ENCODE measurements around the gene NOC4L.

Gene NOC4L

GRCh38 chr12:132137483-132138125 is 6.7 kb upstream of the NOC4L start:
- H3K9me3 ChIP-seq (ENCODE audit: insufficient read depth, low read length), result no peaks in the 10 kb centered on the region
- no peaks in the 10 kb centered on the region for H3K9me2 ChIP-seq (replicated peaks; ENCODE audit: insufficient read depth, low read length)
- H3F3A ChIP-seq (ENCODE audit: insufficient read depth), result 0 out of 2 replicates have a peak, but pooled peaks cover 4% of the 10 kb centered on the region
- H3K27me3 ChIP-seq (ENCODE audit: low read length), result no peaks in the 10 kb centered on the region
- no peak overlapping the region for H3K4me2 ChIP-seq (ENCODE audit: low read depth, low read length, poor library complexity, severe bottlenecking)
- H2AFZ ChIP-seq (ENCODE audit: low read depth, low read length, severe bottlenecking), result no peak overlapping the region
- H3K79me2 ChIP-seq (ENCODE audit: insufficient read depth, low read length), result peaks cover 2% of the 10 kb centered on the region
- H3K9ac ChIP-seq (ENCODE audit: low read length), result no peak overlapping the region
- no peaks in the 10 kb centered on the region for H4K20me1 ChIP-seq (ENCODE audit: low read depth, low read length)
- no peak overlapping the region for H3K27ac ChIP-seq (ENCODE audit: low read depth, low read length)
- no peaks in the 10 kb centered on the region for H3K36me3 ChIP-seq (ENCODE audit: low read length)
- H3K4me3 ChIP-seq (ENCODE audit: insufficient read depth, low read length, poor library complexity, severe bottlenecking), result no peak overlapping the region
- no peak for TF ChIP-seq CTCF (IDR thresholded peaks at IDR 0.05; ENCODE audit: insufficient read depth, low read length, poor library complexity, severe bottlenecking)
- no peak for TF ChIP-seq EZH2phosphoT487 (conservative IDR thresholded peaks at IDR 0.05; ENCODE audit: low read length)

GRCh38 chr12:132138941-132139871 is 5.1 kb upstream of the NOC4L start:
- TF ChIP-seq CTCF (IDR thresholded peaks at IDR 0.05; ENCODE audit: insufficient read depth, low read length, poor library complexity, severe bottlenecking), result no peak
- no peak for TF ChIP-seq EZH2phosphoT487 (conservative IDR thresholded peaks at IDR 0.05; ENCODE audit: low read length)
- Histone ChIP-seq H2AFZ (ENCODE audit: low read depth, low read length, severe bottlenecking) (no peak overlapping the region), H3K27ac (ENCODE audit: low read depth, low read length) (no peak overlapping the region), H3K9me2 (replicated peaks; ENCODE audit: insufficient read depth, low read length) (no peaks in the 10 kb centered on the region), H3K36me3 (ENCODE audit: low read length) (no peaks in the 10 kb centered on the region), H3K9me3 (ENCODE audit: insufficient read depth, low read length) (no peaks in the 10 kb centered on the region), H4K20me1 (ENCODE audit: low read depth, low read length) (no peaks in the 10 kb centered on the region), H3K9ac (ENCODE audit: low read length) (no peak overlapping the region), H3F3A (ENCODE audit: insufficient read depth) (0 out of 2 replicates have a peak, but pooled peaks cover 4% of the 10 kb centered on the region), H3K27me3 (ENCODE audit: low read length) (no peaks in the 10 kb centered on the region), H3K4me3 (ENCODE audit: insufficient read depth, low read length, poor library complexity, severe bottlenecking) (no peak overlapping the region), H3K4me2 (ENCODE audit: low read depth, low read length, poor library complexity, severe bottlenecking) (no peak overlapping the region), H3K79me2 (ENCODE audit: insufficient read depth, low read length) (peaks cover 14% of the 10 kb centered on the region)

- H3K4me2 ChIP-seq (ENCODE audit: low read depth, low read length, poor library complexity, severe bottlenecking), result no peak overlapping the region
- peaks cover 20% of the 10 kb centered on the region for H3K79me2 ChIP-seq (ENCODE audit: insufficient read depth, low read length)
- no peaks in the 10 kb centered on the region for H3K27me3 ChIP-seq (ENCODE audit: low read length)
- no peak overlapping the region for H3K4me3 ChIP-seq (ENCODE audit: insufficient read depth, low read length, poor library complexity, severe bottlenecking)
- no peaks in the 10 kb centered on the region for H3K9me3 ChIP-seq (ENCODE audit: insufficient read depth, low read length)
- H3K9me2 ChIP-seq (replicated peaks; ENCODE audit: insufficient read depth, low read length), result no peaks in the 10 kb centered on the region
- TF ChIP-seq EZH2phosphoT487 (conservative IDR thresholded peaks at IDR 0.05; ENCODE audit: low read length) (no peak), CTCF (IDR thresholded peaks at IDR 0.05; ENCODE audit: insufficient read depth, low read length, poor library complexity, severe bottlenecking) (no peak)
- H3K27ac ChIP-seq (ENCODE audit: low read depth, low read length), result no peak overlapping the region
- no peaks in the 10 kb centered on the region for H3K36me3 ChIP-seq (ENCODE audit: low read length)
- H3F3A ChIP-seq (ENCODE audit: insufficient read depth), result 0 out of 2 replicates have a peak, but pooled peaks cover 4% of the 10 kb centered on the region
- H2AFZ ChIP-seq (ENCODE audit: low read depth, low read length, severe bottlenecking), result no peak overlapping the region
- no peak overlapping the region for H3K9ac ChIP-seq (ENCODE audit: low read length)
- H4K20me1 ChIP-seq (ENCODE audit: low read depth, low read length), result no peaks in the 10 kb centered on the region
Measured at GRCh38 chr12:132139912-132140311, 4.3 kb upstream of the NOC4L start.

Data from SU-DHL-6 (cell line).